GM12878 (cell line): ENCODE data around the gene SHC1. TPM values are rescaled to one million over a fixed set of nuclear protein-coding genes. Genes with fewer than 3 reads are reported as not detected.

Experiments
- ATAC-seq: fragments of 200-7000 bp; cut with Tn5 transposase; 3 replicates; pipeline ENCODE4 v1.9.1; 2020; ENCODE audit warnings: mild to moderate bottlenecking, moderate library complexity
- BruUV-seq: library from RNA; stranded (reverse); fragments of 400-500 nt; replicated peaks from 2 replicates; lab custom pipeline; 2021; lab: Mats Ljungman, UMichigan
- CTCF ChIA-PET: fragments of 300-600 bp; sonication (Branson Sonifier 250); formaldehyde crosslinking; extraction: SDS; loops from one replicate; lab custom pipeline; 2021; ENCODE audit warnings: inconsistent platforms; lab: Yijun Ruan, JAX
- POLR2A ChIA-PET: fragments of 350-600 bp; formaldehyde crosslinking; extraction: SDS; loops from one replicate; lab custom pipeline; 2021; ENCODE audit warnings: inconsistent platforms; lab: Charles Lee
- RAD21 ChIA-PET: fragments of 300-600 bp; sonication (Branson Sonifier 250); formaldehyde crosslinking; loops from one replicate; lab custom pipeline; 2023; ENCODE audit warnings: antibody characterized with exemption; ENCODE audit not compliant: unreplicated experiment; lab: Charles Lee
- SMC1A ChIA-PET: fragments of 300-600 bp; sonication (Branson Sonifier 250); formaldehyde crosslinking; loops from one replicate; lab custom pipeline; 2023; ENCODE audit not compliant: unreplicated experiment, uncharacterized antibody; lab: Charles Lee
- DNase-seq: peaks from one replicate; pipeline ENCODE4 v3.0.0-alpha.2; 2011; ENCODE audit warnings: low read depth, low spot score
- FAIRE-seq: peaks from 3 replicates; lab custom pipeline; 2011; peaks lifted over from hg19 to GRCh38; lab: Jason Lieb, UNC
- H2AFZ ChIP-seq: 2 replicates; pipeline ENCODE4 v1.6.0; 2011; ENCODE audit warnings: low read depth, low read length, control low read depth; ENCODE audit not compliant: control insufficient read depth
- H3K27ac ChIP-seq: 2 replicates; pipeline ENCODE4 v1.5.1; 2011; ENCODE audit warnings: control low read depth; ENCODE audit not compliant: control insufficient read depth, insufficient read depth
- H3K27me3 ChIP-seq, 2 experiments: replicated peaks in 1 of 2; 2 replicates each; pipeline versions ENCODE4 v1.6.0 to v1.6.1; 2011; ENCODE audit warnings: low read length in 1 of 2; ENCODE audit not compliant: control insufficient read depth in 2 of 2, insufficient read depth in 2 of 2
- H3K36me3 ChIP-seq, 2 experiments: 2 replicates each; pipeline ENCODE4 v1.5.1; 2011; ENCODE audit warnings: low read length in 1 of 2; ENCODE audit not compliant: control insufficient read depth in 2 of 2, insufficient read depth in 2 of 2
- H3K4me1 ChIP-seq: 2 replicates; pipeline ENCODE4 v1.6.1; 2011; ENCODE audit warnings: mild to moderate bottlenecking, low read length, moderate library complexity, mixed read lengths; ENCODE audit not compliant: control insufficient read depth, insufficient read depth
- H3K4me2 ChIP-seq: 2 replicates; pipeline ENCODE4 v1.6.0; 2011; ENCODE audit warnings: control low read depth; ENCODE audit not compliant: control insufficient read depth, insufficient read depth
- H3K4me3 ChIP-seq: fragments of 200-600 bp; sonication (generic); 2 replicates; pipeline ENCODE4 v1.5.1; 2016
- H3K79me2 ChIP-seq: 2 replicates; pipeline ENCODE4 v1.6.0; 2011; ENCODE audit warnings: low read length; ENCODE audit not compliant: control insufficient read depth, insufficient read depth
- H3K9ac ChIP-seq: 2 replicates; pipeline ENCODE4 v1.8.0; 2011; ENCODE audit warnings: low read length, control low read depth, mixed read lengths; ENCODE audit not compliant: control insufficient read depth, insufficient read depth
- H3K9me3 ChIP-seq: replicated peaks from 3 replicates; pipeline ENCODE4 v1.5.1; 2011; ENCODE audit warnings: mild to moderate bottlenecking, low read length; ENCODE audit not compliant: control insufficient read depth, insufficient read depth
- H4K20me1 ChIP-seq: 2 replicates; pipeline ENCODE4 v1.6.0; 2011; ENCODE audit not compliant: control insufficient read depth, insufficient read depth
- BACH1 ChIP-seq: fragments of 450-650 bp; IDR thresholded peaks from 2 replicates; pipeline ENCODE4 v1.6.1; 2017; ENCODE audit warnings: mild to moderate bottlenecking, borderline replicate concordance
- CHD1 ChIP-seq: IDR thresholded peaks from 2 replicates; pipeline ENCODE4 v1.6.1; 2012; ENCODE audit warnings: low read depth, low read length, improper control_type of control experiment
- DPF2 ChIP-seq: fragments of 450-650 bp; IDR thresholded peaks from 2 replicates; pipeline ENCODE4 v1.6.1; 2017; ENCODE audit warnings: mild to moderate bottlenecking
- NFIC ChIP-seq: IDR thresholded peaks from 2 replicates; pipeline ENCODE4 v1.6.1; 2012; ENCODE audit warnings: low read depth, mild to moderate bottlenecking, inconsistent platforms, low read length, moderate library complexity
- NFYB ChIP-seq: IDR thresholded peaks from 2 replicates; pipeline ENCODE4 v1.6.1; 2011; ENCODE audit warnings: low read depth, mild to moderate bottlenecking, low read length, improper control_type of control experiment, moderate library complexity; ENCODE audit not compliant: insufficient read depth
- NR2C2 ChIP-seq: IDR thresholded peaks from 2 replicates; pipeline ENCODE4 v1.6.1; 2011; ENCODE audit warnings: borderline replicate concordance, low read depth; ENCODE audit not compliant: control insufficient read depth, insufficient read length
- SIN3A ChIP-seq: IDR thresholded peaks from 2 replicates; pipeline ENCODE4 v1.6.1; 2012; ENCODE audit warnings: low read depth, low read length, improper control_type of control experiment
- SRF ChIP-seq, 2 experiments: IDR thresholded peaks; 2 replicates each; pipeline ENCODE4 v1.6.1; 2011; ENCODE audit warnings: low read depth in 2 of 2, low read length in 2 of 2, mild to moderate bottlenecking in 1 of 2, moderate library complexity in 1 of 2
- WGBS: methylation state at CpG from one replicate; pipeline ENCODE4 v1.1.6; 2016; ENCODE audit warnings: low lambda C conversion rate; ENCODE audit not compliant: insufficient replicate concordance, insufficient coverage; ENCODE audit errors: missing lambda C conversion rate; 5-methylcytosine and 5-hydroxymethylcytosine counted together
- in situ Hi-C: fragments of 300-500 bp; cut with MboI; formaldehyde crosslinking; loops from 9 replicates; pipeline ENCODE4 v1.14.3; 2018; ENCODE audit warnings: mixed read lengths
- intact Hi-C: fragments of 100-400 bp; cut with micrococcal nuclease; formaldehyde crosslinking; loops from one replicate; pipeline ENCODE4 v1.14.2; 2022; ENCODE audit not compliant: unreplicated experiment
- polyA plus RNA-seq, 11 experiments: library from polyadenylated mRNA; depleted of rRNA in 4 of 11; unstranded in 6 of 11; stranded (reverse) in 5 of 11; fragments of >200 nt; fragmentation: Nextera tagmentation in 4 of 11; fragmentation: Illumina TruSeq in 1 of 11; extraction: Ambion mirVana in 4 of 11; extraction: Trizol in 1 of 11; gene quantifications; 1 replicate in 1 of 11; 2 replicates in 10 of 11; pipeline versions ENCODE4 v1.2.1 to v1.2.3, GENCODE V29; 2011 to 2016; ENCODE audit warnings: inconsistent platforms in 2 of 11, missing spikeins in 2 of 11, low read depth in 1 of 11
- total RNA-seq, 4 experiments: library from RNA; depleted of rRNA in 3 of 4; stranded (reverse); fragments of >200 nt in 3 of 4; fragmentation: Illumina TruSeq in 1 of 4; extraction: Trizol in 1 of 4; gene quantifications; 2 replicates each; pipeline versions ENCODE4 v1.2.1 to v1.2.3, GENCODE V29; 2013 to 2021
- TF ChIP-seq, protein P1 (sequence below): fragments of 450-650 bp; IDR thresholded peaks from 2 replicates; pipeline ENCODE4 v1.6.1; 2016; ENCODE audit warnings: mild to moderate bottlenecking, moderate library complexity, borderline replicate concordance

Gene SHC1
- total and polyA plus RNA-seq, 10 of the 15 experiments (the other 5 are each of a cell fraction or from before 2014, with no cell fraction given) = 2.6 to 49.3 (median 25.2) TPM

DNA sequence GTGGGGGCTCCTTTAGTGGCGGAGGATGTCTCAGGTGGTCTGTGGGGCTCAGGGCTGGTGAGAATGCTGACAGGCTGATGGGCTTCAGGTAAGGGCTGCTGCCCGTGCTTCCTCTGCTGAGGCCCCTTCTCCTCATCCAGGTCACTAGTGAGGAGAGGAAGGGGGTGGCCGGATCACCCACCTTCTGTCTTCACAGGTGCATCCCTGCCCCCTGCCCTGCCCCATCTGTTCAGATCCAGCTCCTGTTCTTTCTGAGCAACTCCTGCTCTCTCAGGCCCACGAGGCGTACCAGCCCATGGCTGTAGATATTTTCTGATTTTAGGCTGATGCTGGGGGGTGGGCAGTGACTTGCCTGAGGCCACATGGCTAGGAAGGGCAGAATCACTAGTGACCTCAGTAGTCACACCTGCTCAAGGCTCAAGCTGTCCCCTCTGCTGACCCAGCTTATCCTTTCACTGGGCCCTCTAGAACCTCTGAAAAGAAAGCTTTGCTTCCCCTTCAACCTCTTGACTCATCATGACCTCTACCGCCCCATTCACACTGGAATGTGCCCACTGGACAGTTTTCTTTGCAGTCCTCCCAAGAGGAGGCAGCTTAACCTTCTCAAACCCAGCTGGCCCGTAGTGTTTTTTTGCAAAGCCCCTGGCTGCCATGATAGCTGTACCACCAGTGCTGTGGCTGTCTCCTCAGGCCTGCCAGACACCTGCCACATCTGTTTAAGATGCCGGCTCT lies 48.2 kb upstream of the SHC1 start:
- no peak for DNase-seq
- in situ Hi-C loops = no loop called here
- H3K4me2 ChIP-seq = peak overlapping the region; percentile 35; the same call in 1 of the 2 replicates
- RAD21 ChIA-PET = interaction anchor here (1.1 to 3.1 kb wide), 3 partner anchors 15 to 63 kb away, joined by 3 to 14 read pairs (median 4); partner anchors contain the start of genes PBXIP1 and ZBTB7B
- H2AFZ ChIP-seq = no peak overlapping the region
- no peak overlapping the region for H3K27ac ChIP-seq
- H3K4me3 ChIP-seq = no peak overlapping the region
- BruUV-seq = no TSS peak
- no peak overlapping the region for H3K9ac ChIP-seq
- POLR2A ChIA-PET = interaction anchor here (1.6 to 2.8 kb wide), 3 partner anchors 15 to 83 kb away, joined by 4 to 10 read pairs (median 8); partner anchors contain the start of gene PMVK
- no peak for FAIRE-seq
- 94% methylated on average over 7 of the region's 8 CpGs for WGBS
- peaks cover 19% of the 10 kb centered on the region for H3K4me1 ChIP-seq
- no peaks in the 10 kb centered on the region; a peak in 1 of 4 replicates for H3K27me3 ChIP-seq
- no peak for ATAC-seq
- no peaks in the 10 kb centered on the region for H3K9me3 ChIP-seq
- CTCF ChIA-PET = interaction anchor here (0.6 to 4.2 kb wide), 13 partner anchors 16 to 459 kb away, joined by 3 to 34 read pairs (median 5); partner anchors contain the start of genes KRTCAP2, PBXIP1, PMVK and SHC1
- no peaks in the 10 kb centered on the region for H4K20me1 ChIP-seq
- TF ChIP-seq NFIC = no peak
- TF ChIP-seq BACH1 = 0 out of 2 replicates have a peak, but pooled peaks have one; percentile 17
- SMC1A ChIA-PET = interaction anchor here (0.8 to 1.6 kb wide), 6 partner anchors 27 to 70 kb away, joined by 3 to 5 read pairs (median 3); partner anchors contain the start of gene SHC1
- intact Hi-C loops = no loop called here
- peaks cover 0 to 15% of the 10 kb centered on the region in 2 experiments; a peak in 2 of 4 replicates for H3K36me3 ChIP-seq
- no peaks in the 10 kb centered on the region; the same call in 1 of the 2 replicates for H3K79me2 ChIP-seq

DNA sequence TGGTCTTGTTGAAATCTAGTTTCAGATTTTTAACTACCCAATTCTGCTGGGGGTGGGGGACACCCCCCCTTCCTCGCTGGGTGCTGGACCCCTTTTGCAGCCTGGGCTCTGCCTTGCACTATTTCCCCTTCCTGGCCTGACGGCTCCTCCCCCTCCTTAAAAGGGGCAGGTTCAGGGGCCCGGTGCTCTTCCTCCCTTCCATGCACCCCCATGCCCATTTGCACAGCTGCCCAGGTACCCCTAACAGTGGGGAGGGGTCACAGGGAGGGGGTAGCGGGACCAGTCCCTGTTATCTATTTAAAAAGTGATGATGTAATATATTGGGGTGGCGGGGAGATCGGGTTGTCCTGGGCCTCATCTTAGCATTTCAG lies 47.4 kb upstream of the SHC1 start:
- peak; percentile 56 for ATAC-seq
- Histone ChIP-seq H3K27ac (peak overlapping the region; percentile 75), H3K4me1 (peaks cover 23% of the 10 kb centered on the region), H3K4me3 (peak overlapping the region; percentile 65), H3K36me3 (peaks cover 0 to 15% of the 10 kb centered on the region in 2 experiments; a peak in 3 of 4 replicates), H3K79me2 (no peaks in the 10 kb centered on the region; the same call in 1 of the 2 replicates), H4K20me1 (no peaks in the 10 kb centered on the region), H3K9me3 (no peaks in the 10 kb centered on the region), H3K27me3 (no peaks in the 10 kb centered on the region; a peak in 1 of 4 replicates), H3K4me2 (peak overlapping the region; percentile 90), H2AFZ (peak overlapping the region; percentile 61), H3K9ac (peak overlapping the region; percentile 59)
- RAD21 ChIA-PET = interaction anchor here (0.5 to 3.1 kb wide), 17 partner anchors 8 to 653 kb away, joined by 3 to 14 read pairs (median 4); partner anchors contain the start of genes ADAM15, PBXIP1, SHC1 and ZBTB7B
- POLR2A ChIA-PET = interaction anchor here (0.7 to 2.8 kb wide), 9 partner anchors 10 to 82 kb away, joined by 3 to 11 read pairs (median 5); partner anchors contain the start of genes FLAD1, PMVK and SHC1
- WGBS = 26% methylated on average over 6 of the region's 6 CpGs
- CTCF ChIA-PET = interaction anchor here (0.5 to 4.2 kb wide), 29 partner anchors 11 to 599 kb away, joined by 3 to 42 read pairs (median 5); partner anchors contain the start of genes ADAM15, FLAD1, KRTCAP2 and PBXIP1
- peak in 1 of 2 experiments; percentile 33; a peak in 1 of 4 replicates for TF ChIP-seq SRF (IDR thresholded peaks at IDR 0.05; ENCODE audit: low read depth in 2 of 2, low read length in 2 of 2)
- TF ChIP-seq, protein P1, sequence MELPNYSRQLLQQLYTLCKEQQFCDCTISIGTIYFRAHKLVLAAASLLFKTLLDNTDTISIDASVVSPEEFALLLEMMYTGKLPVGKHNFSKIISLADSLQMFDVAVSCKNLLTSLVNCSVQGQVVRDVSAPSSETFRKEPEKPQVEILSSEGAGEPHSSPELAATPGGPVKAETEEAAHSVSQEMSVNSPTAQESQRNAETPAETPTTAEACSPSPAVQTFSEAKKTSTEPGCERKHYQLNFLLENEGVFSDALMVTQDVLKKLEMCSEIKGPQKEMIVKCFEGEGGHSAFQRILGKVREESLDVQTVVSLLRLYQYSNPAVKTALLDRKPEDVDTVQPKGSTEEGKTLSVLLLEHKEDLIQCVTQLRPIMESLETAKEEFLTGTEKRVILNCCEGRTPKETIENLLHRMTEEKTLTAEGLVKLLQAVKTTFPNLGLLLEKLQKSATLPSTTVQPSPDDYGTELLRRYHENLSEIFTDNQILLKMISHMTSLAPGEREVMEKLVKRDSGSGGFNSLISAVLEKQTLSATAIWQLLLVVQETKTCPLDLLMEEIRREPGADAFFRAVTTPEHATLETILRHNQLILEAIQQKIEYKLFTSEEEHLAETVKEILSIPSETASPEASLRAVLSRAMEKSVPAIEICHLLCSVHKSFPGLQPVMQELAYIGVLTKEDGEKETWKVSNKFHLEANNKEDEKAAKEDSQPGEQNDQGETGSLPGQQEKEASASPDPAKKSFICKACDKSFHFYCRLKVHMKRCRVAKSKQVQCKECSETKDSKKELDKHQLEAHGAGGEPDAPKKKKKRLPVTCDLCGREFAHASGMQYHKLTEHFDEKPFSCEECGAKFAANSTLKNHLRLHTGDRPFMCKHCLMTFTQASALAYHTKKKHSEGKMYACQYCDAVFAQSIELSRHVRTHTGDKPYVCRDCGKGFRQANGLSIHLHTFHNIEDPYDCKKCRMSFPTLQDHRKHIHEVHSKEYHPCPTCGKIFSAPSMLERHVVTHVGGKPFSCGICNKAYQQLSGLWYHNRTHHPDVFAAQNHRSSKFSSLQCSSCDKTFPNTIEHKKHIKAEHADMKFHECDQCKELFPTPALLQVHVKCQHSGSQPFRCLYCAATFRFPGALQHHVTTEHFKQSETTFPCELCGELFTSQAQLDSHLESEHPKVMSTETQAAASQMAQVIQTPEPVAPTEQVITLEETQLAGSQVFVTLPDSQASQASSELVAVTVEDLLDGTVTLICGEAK = peak; percentile 39; the same call in 1 of the 2 replicates
- TF ChIP-seq SIN3A = no peak
- no peak for TF ChIP-seq CHD1
- TF ChIP-seq NR2C2 = no peak
- no peak for TF ChIP-seq DPF2
- TF ChIP-seq NFYB = no peak
- in situ Hi-C loops = no loop called here
- FAIRE-seq = no peak
- DNase-seq = no peak
- intact Hi-C loops = loop anchor here (1.0 to 2.0 kb wide), 3 partner anchors 15 to 43 kb away; partner anchors contain the start of gene ZBTB7B
- no TSS peak for BruUV-seq
- SMC1A ChIA-PET = interaction anchor here (0.6 to 2.8 kb wide), 11 partner anchors 11 to 620 kb away, joined by 3 to 14 read pairs (median 4); partner anchors contain the start of genes FLAD1, PBXIP1, PYGO2 and SHC1
